Nephron (organoid): ENCODE data around the gene BDH1.
"Not testable (repeated sequence)": the region's sequence is repeated elsewhere in the genome, so short reads cannot be mapped to it uniquely, and the experiment has no call there.

Experiments
- H3K27ac Mint-ChIP-seq, 3 experiments: 2 replicates each; pipeline ENCODE4 v1.8.0; 2020; ENCODE audit warnings: mixed read lengths in 3 of 3, mild to moderate bottlenecking in 2 of 3, moderate library complexity in 1 of 3
- H3K27me3 Mint-ChIP-seq: 2 replicates; pipeline ENCODE4 v1.8.0; 2021; ENCODE audit warnings: low read depth, mild to moderate bottlenecking, moderate library complexity, mixed read lengths
- H3K36me3 Mint-ChIP-seq: 2 replicates; pipeline ENCODE4 v1.8.0; 2020; ENCODE audit warnings: low read depth, mixed read lengths
- H3K4me1 Mint-ChIP-seq: 2 replicates; pipeline ENCODE4 v1.8.0; 2020; ENCODE audit warnings: mixed read lengths
- H3K4me3 Mint-ChIP-seq, 3 experiments: 2 replicates each; pipeline ENCODE4 v1.8.0; 2020; ENCODE audit warnings: mild to moderate bottlenecking in 3 of 3, mixed read lengths in 3 of 3, moderate library complexity in 2 of 3
- H3K9me3 Mint-ChIP-seq: 2 replicates; pipeline ENCODE4 v1.8.0; 2020; ENCODE audit warnings: mixed read lengths
- CTCF ChIP-seq, 3 experiments: fragments of 200-600 bp; sonication (generic); IDR thresholded peaks; one replicate each; pipeline ENCODE4 v1.5.0; 2021; ENCODE audit warnings: antibody characterized with exemption in 3 of 3; ENCODE audit not compliant: unreplicated experiment in 3 of 3

BDH1 gene

GRCh38 chr3:197575362-197575761 is 19.6 kb upstream of the BDH1 start:
- Mint-ChIP-seq H3K27ac (no peak overlapping the region), H3K36me3 (peaks cover 24% of the 10 kb centered on the region), H3K4me3 (no peak overlapping the region), H3K27me3 (peaks cover 24% of the 10 kb centered on the region), H3K9me3 (peaks cover 25% of the 10 kb centered on the region), H3K4me1 (no peaks in the 10 kb centered on the region)
- TF ChIP-seq CTCF (IDR thresholded peaks at IDR 0.05; ENCODE audit: unreplicated experiment in 3 of 3): no peak

- not testable (repeated sequence) for H3K4me3 Mint-ChIP-seq, H3K4me1 Mint-ChIP-seq
- H3K36me3 Mint-ChIP-seq: peaks cover 24% of the 10 kb centered on the region
- H3K27ac Mint-ChIP-seq: peak overlapping the region in 1 of 3 experiments; percentile 70
- H3K9me3 Mint-ChIP-seq: peaks cover 23% of the 10 kb centered on the region
- H3K27me3 Mint-ChIP-seq: peaks cover 24% of the 10 kb centered on the region
Observed at GRCh38 chr3:197574396-197574991, 18.7 kb upstream of the BDH1 start.

- H3K4me1 Mint-ChIP-seq: no peaks in the 10 kb centered on the region
- peaks cover 12% of the 10 kb centered on the region for H3K9me3 Mint-ChIP-seq
- no peak overlapping the region for H3K4me3 Mint-ChIP-seq
- no peak for TF ChIP-seq CTCF (IDR thresholded peaks at IDR 0.05; ENCODE audit: unreplicated experiment in 3 of 3)
- peak overlapping the region in 1 of 3 experiments; percentile 71 for H3K27ac Mint-ChIP-seq
- peaks cover 20% of the 10 kb centered on the region for H3K27me3 Mint-ChIP-seq
- H3K36me3 Mint-ChIP-seq: peaks cover 13% of the 10 kb centered on the region
Observed at GRCh38 chr3:197573048-197573767, 17.4 kb upstream of the BDH1 start.

GRCh38 chr3:197571880-197572172 is 16.1 kb upstream of the BDH1 start:
- not testable (repeated sequence) for H3K4me1 Mint-ChIP-seq, H3K36me3 Mint-ChIP-seq, H3K4me3 Mint-ChIP-seq
- H3K27me3 Mint-ChIP-seq: peaks cover 17% of the 10 kb centered on the region
- H3K9me3 Mint-ChIP-seq: peaks cover 16% of the 10 kb centered on the region
- peak overlapping the region in 1 of 3 experiments; percentile 91 for H3K27ac Mint-ChIP-seq

GRCh38 chr3:197571074-197571879 is 15.5 kb upstream of the BDH1 start:
- H3K4me1 Mint-ChIP-seq, H3K4me3 Mint-ChIP-seq: not testable (repeated sequence)

GRCh38 chr3:197569433-197569832 is 13.7 kb upstream of the BDH1 start:
- not testable (repeated sequence) for H3K27ac Mint-ChIP-seq, H3K4me3 Mint-ChIP-seq, H3K36me3 Mint-ChIP-seq, H3K4me1 Mint-ChIP-seq
- peaks cover 12% of the 10 kb centered on the region for H3K27me3 Mint-ChIP-seq
- peaks cover 23% of the 10 kb centered on the region for H3K9me3 Mint-ChIP-seq

More at GRCh38 chr3:197571074-197571879, 15.5 kb upstream of the BDH1 start:
- not testable (repeated sequence) for H3K36me3 Mint-ChIP-seq
- H3K27ac Mint-ChIP-seq: peak overlapping the region in 1 of 3 experiments; percentile 91
- peaks cover 19% of the 10 kb centered on the region for H3K9me3 Mint-ChIP-seq
- H3K27me3 Mint-ChIP-seq: peaks cover 17% of the 10 kb centered on the region

GRCh38 chr3:197567904-197568681 is 12.3 kb upstream of the BDH1 start:
- H3K27me3 Mint-ChIP-seq: peaks cover 7% of the 10 kb centered on the region
- H3K4me3 Mint-ChIP-seq: no peak overlapping the region
- TF ChIP-seq CTCF (IDR thresholded peaks at IDR 0.05; ENCODE audit: unreplicated experiment in 3 of 3): no peak
- H3K27ac Mint-ChIP-seq: no peak overlapping the region
- peaks cover 30% of the 10 kb centered on the region for H3K9me3 Mint-ChIP-seq
- peaks cover 8% of the 10 kb centered on the region for H3K36me3 Mint-ChIP-seq
- H3K4me1 Mint-ChIP-seq: no peaks in the 10 kb centered on the region

- H3K27ac Mint-ChIP-seq, H3K4me3 Mint-ChIP-seq: not testable (repeated sequence)
Observed at GRCh38 chr3:197566155-197566554, 10.4 kb upstream of the BDH1 start.

More at GRCh38 chr3:197566155-197566554, 10.4 kb upstream of the BDH1 start:
- H3K9me3 Mint-ChIP-seq: peaks cover 36% of the 10 kb centered on the region
- H3K27me3 Mint-ChIP-seq, H3K4me1 Mint-ChIP-seq, H3K36me3 Mint-ChIP-seq: not testable (repeated sequence)
